GDM1 (cell line): ENCODE measurements around the gene SPG11.
"Not testable (repeated sequence)": the region's sequence is repeated elsewhere in the genome, so short reads cannot be mapped to it uniquely, and the experiment has no call there.

Source experiments
- DNase-seq: peaks from one replicate; lab custom pipeline; 2025; lab: John Stamatoyannopoulos, UW

SPG11 gene

GRCh38 chr15:44554934-44555723 lies 108.3 kb downstream of the SPG11 start:
- DNase-seq: no peak

- no peak for DNase-seq
These were observed 112.7 kb downstream of the SPG11 start for GRCh38 chr15:44550734-44551133.

- no peak for DNase-seq
These were observed 113.2 kb downstream of the SPG11 start for GRCh38 chr15:44550256-44550655.

GRCh38 chr15:44549152-44549551 lies 114.3 kb downstream of the SPG11 start:
- DNase-seq: not testable (repeated sequence)

GRCh38 chr15:44545913-44546802 lies 117.3 kb downstream of the SPG11 start:
- no peak for DNase-seq

GRCh38 chr15:44544745-44545144 lies 118.7 kb downstream of the SPG11 start:
- not testable (repeated sequence) for DNase-seq

GRCh38 chr15:44542596-44542995 lies 120.9 kb downstream of the SPG11 start:
- DNase-seq: no peak

GRCh38 chr15:44541282-44541958 lies 122.0 kb downstream of the SPG11 start:
- no peak for DNase-seq

GRCh38 chr15:44537735-44538240 lies 125.7 kb downstream of the SPG11 start:
- no peak for DNase-seq

- peak; percentile 95 for DNase-seq
These were observed 126.3 kb downstream of the SPG11 start, which contains the start of gene EIF3J for GRCh38 chr15:44536962-44537734. EIF3J (plus strand) TSS chr15:44537147; CDS start chr15:44537195, 48 bp downstream.

- no peak for DNase-seq
These were observed 127.0 kb downstream of the SPG11 start for GRCh38 chr15:44536302-44536961.

- DNase-seq: no peak
These were observed 127.8 kb downstream of the SPG11 start for GRCh38 chr15:44535523-44536301.

GRCh38 chr15:44535092-44535491 lies 128.4 kb downstream of the SPG11 start:
- no peak for DNase-seq

- no peak for DNase-seq
These were observed 130.8 kb downstream of the SPG11 start for GRCh38 chr15:44532689-44533088.

- DNase-seq: not testable (repeated sequence)
These were observed 131.2 kb downstream of the SPG11 start for GRCh38 chr15:44532275-44532674.

- no peak for DNase-seq
These were observed 132.8 kb downstream of the SPG11 start for GRCh38 chr15:44530653-44531052.

GRCh38 chr15:44529864-44530604 lies 133.4 kb downstream of the SPG11 start:
- DNase-seq: no peak

GRCh38 chr15:44527241-44527640 lies 136.2 kb downstream of the SPG11 start:
- DNase-seq: no peak

GRCh38 chr15:44525018-44525417 lies 138.4 kb downstream of the SPG11 start:
- no peak for DNase-seq
